Measurements from ENCODE around the gene TRIM14. TPM values are rescaled to one million over a fixed set of nuclear protein-coding genes. Genes with fewer than 3 reads are reported as not detected.

TRIM14 gene
- total RNA-seq, 1 experiment from 2014 or later = 12.5 TPM

DNA sequence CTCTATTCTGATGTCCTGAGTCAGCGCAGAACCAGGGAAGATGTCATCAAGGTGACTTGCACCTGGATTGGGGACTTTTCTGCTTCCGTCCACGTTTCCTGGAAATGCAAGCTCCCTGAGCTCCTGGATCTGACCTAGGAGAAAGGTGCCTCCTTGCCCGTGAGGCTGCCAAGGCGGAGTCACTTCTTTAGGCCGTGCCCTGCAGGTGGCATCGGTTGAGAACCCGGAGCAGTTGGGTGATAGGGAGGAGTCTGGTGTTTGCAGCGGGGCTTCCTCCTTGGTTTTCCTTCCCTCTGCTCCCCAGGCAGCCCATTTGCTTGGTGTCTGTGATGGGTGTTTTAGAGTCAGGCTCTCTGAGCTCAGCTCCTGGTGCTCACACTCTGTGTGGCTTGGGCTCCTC is 47.3 kb downstream of the TRIM14 start:
- Histone ChIP-seq H3K27me3 (ENCODE audit: insufficient read depth, low read length) (no peaks in the 10 kb centered on the region), H4K20me1 (ENCODE audit: control insufficient read depth, insufficient read depth, insufficient read length) (no peaks in the 10 kb centered on the region), H3K56ac (ENCODE audit: insufficient read length, low read depth, low read length) (no peak overlapping the region), H3K4me2 (ENCODE audit: insufficient read depth, insufficient read length, low read length) (no peak overlapping the region), H2BK120ac (ENCODE audit: low read depth, low read length, poor library complexity, severe bottlenecking) (no peak overlapping the region), H3K79me1 (ENCODE audit: insufficient read depth, low read depth, low read length, poor library complexity, severe bottlenecking) (no peaks in the 10 kb centered on the region), H2AFZ (ENCODE audit: low read length) (no peak overlapping the region), H2AK5ac (ENCODE audit: insufficient read length, low read length) (no peak overlapping the region), H3K27ac (ENCODE audit: insufficient read length, low read depth, low read length) (no peak overlapping the region), H3K79me2 (ENCODE audit: insufficient read depth, low read length) (no peaks in the 10 kb centered on the region), H3K9ac (ENCODE audit: extremely low read depth, insufficient read length, low read length) (no peak overlapping the region), H3K23me2 (ENCODE audit: insufficient read length, low read depth, low read length, poor library complexity, severe bottlenecking) (no peaks in the 10 kb centered on the region), H3T11ph (ENCODE audit: low read length) (no peak overlapping the region), H3K4ac (ENCODE audit: low read depth, low read length) (no peak overlapping the region), H2BK15ac (ENCODE audit: low read depth, low read length) (no peak overlapping the region), H3K9me3 (ENCODE audit: control insufficient read depth, low read depth, low read length) (no peaks in the 10 kb centered on the region), H3K23ac (ENCODE audit: insufficient read length, low read depth, low read length) (no peak overlapping the region), H3K4me1 (ENCODE audit: insufficient read depth, low read length) (peaks cover 6% of the 10 kb centered on the region), H2BK12ac (ENCODE audit: insufficient read length, low read depth, low read length) (no peak overlapping the region), H4K8ac (replicated peaks; ENCODE audit: insufficient read length, low read depth, low read length) (no peak overlapping the region), H4K91ac (ENCODE audit: insufficient read length, low read depth, low read length) (no peak overlapping the region), H2BK5ac (ENCODE audit: insufficient read length, low read length) (no peak overlapping the region), H4K5ac (ENCODE audit: insufficient read length, low read depth, low read length) (no peak overlapping the region), H2BK20ac (ENCODE audit: low read depth, low read length, poor library complexity, severe bottlenecking) (no peak overlapping the region), H3K14ac (ENCODE audit: insufficient read depth, low read length) (no peak overlapping the region), H3K18ac (ENCODE audit: insufficient read length, low read depth, low read length) (no peak overlapping the region)
- H3K36me3 Mint-ChIP-seq (ENCODE audit: insufficient read depth in 1 of 3, low read depth in 3 of 3) = no peaks in the 10 kb centered on the region; a peak in 3 of 7 replicates
- WGBS (ENCODE audit: extremely low coverage, insufficient read length, low lambda C conversion rate) = no CpG with 5 or more reads among the region's 9 CpGs
- H3K4me1 Mint-ChIP-seq = peaks cover 20 to 22% of the 10 kb centered on the region in 2 experiments
- H3K4me3 Mint-ChIP-seq = no peak overlapping the region
- no peaks in the 10 kb centered on the region for H3K27me3 Mint-ChIP-seq (ENCODE audit: low read depth)
- H3K9me3 Mint-ChIP-seq = no peaks in the 10 kb centered on the region
- TF ChIP-seq, protein P1, sequence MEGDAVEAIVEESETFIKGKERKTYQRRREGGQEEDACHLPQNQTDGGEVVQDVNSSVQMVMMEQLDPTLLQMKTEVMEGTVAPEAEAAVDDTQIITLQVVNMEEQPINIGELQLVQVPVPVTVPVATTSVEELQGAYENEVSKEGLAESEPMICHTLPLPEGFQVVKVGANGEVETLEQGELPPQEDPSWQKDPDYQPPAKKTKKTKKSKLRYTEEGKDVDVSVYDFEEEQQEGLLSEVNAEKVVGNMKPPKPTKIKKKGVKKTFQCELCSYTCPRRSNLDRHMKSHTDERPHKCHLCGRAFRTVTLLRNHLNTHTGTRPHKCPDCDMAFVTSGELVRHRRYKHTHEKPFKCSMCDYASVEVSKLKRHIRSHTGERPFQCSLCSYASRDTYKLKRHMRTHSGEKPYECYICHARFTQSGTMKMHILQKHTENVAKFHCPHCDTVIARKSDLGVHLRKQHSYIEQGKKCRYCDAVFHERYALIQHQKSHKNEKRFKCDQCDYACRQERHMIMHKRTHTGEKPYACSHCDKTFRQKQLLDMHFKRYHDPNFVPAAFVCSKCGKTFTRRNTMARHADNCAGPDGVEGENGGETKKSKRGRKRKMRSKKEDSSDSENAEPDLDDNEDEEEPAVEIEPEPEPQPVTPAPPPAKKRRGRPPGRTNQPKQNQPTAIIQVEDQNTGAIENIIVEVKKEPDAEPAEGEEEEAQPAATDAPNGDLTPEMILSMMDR (conservative IDR thresholded peaks at IDR 0.05) = no peak
- no peak overlapping the region for H3K27ac Mint-ChIP-seq
- no peak for DNase-seq
